ENCODE measurements around the gene CHTF18.

The CHTF18 gene

DNA sequence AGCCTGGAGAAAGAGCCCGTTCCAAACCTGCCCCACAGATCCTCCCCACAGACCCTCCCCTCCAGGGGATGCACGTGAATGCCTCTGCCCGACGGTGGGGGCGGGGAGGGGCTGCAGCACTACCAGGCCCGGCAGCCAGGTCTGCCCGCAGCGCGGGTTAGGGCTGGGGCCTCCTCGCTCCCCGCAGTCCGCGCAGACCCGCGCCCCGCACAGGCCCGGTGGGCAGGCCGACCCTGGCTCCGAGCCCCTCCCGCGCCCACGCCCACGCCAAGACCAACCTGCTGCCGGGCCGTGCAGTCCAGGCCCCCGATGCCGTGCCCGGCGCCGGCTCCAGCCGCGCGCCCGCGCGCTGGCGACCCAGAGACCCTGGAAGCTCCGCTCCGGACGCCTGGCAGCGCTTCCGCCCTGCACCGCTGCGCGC is 432 bp upstream of the CHTF18 start, which contains the start of gene RPUSD1:
RPUSD1 (minus strand) TSS at position 404 of the 421 bp plus-strand sequence. CDS start 644 bp downstream, outside the sequence.
- DNase-seq (ENCODE audit: low read depth), result no peak
- TF ChIP-seq, protein P1, sequence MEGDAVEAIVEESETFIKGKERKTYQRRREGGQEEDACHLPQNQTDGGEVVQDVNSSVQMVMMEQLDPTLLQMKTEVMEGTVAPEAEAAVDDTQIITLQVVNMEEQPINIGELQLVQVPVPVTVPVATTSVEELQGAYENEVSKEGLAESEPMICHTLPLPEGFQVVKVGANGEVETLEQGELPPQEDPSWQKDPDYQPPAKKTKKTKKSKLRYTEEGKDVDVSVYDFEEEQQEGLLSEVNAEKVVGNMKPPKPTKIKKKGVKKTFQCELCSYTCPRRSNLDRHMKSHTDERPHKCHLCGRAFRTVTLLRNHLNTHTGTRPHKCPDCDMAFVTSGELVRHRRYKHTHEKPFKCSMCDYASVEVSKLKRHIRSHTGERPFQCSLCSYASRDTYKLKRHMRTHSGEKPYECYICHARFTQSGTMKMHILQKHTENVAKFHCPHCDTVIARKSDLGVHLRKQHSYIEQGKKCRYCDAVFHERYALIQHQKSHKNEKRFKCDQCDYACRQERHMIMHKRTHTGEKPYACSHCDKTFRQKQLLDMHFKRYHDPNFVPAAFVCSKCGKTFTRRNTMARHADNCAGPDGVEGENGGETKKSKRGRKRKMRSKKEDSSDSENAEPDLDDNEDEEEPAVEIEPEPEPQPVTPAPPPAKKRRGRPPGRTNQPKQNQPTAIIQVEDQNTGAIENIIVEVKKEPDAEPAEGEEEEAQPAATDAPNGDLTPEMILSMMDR (IDR thresholded peaks at IDR 0.05; ENCODE audit: control insufficient read depth, extremely low read depth, insufficient read depth), result no peak
- peak within 1 kb of the TSS; percentile 97 for H3K4me3 ChIP-seq (ENCODE audit: low read depth, low read length)

DNA sequence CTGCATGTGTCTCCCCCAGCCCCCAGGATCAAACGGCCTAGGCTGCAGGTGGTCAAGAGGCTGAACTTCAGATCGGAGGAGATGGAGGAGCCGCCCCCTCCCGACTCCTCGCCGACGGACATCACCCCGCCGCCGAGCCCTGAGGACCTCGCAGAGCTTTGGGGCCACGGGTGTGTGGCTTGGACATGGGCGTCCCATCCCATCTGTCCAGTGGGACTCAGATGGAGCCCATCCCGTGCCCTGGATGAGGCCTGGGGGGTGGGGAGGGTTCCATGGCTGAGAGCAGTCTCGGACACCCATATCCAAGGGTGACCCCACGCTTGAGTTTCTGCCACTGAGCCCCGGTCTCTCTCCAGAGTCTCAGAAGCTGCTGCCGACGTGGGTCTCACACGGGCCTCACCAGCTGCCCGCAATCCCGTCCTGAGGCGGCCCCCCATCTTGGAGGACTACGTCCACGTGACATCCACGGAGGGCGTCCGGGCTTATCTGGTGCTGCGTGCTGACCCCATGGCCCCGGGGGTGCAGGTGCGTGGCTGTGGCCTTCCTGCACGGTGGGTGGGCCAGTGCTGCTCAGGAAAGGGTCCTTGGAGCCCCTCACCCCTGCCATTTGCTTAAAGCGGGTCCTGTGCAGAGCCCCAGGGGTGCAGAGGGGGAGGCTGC is 901 bp downstream of the CHTF18 start:
- peak overlapping the region; percentile 89 for H3K4me3 ChIP-seq (ENCODE audit: low read depth, low read length)
- DNase-seq (ENCODE audit: low read depth), result no peak
- TF ChIP-seq, protein P1 (IDR thresholded peaks at IDR 0.05; ENCODE audit: control insufficient read depth, extremely low read depth, insufficient read depth), result no peak

DNA sequence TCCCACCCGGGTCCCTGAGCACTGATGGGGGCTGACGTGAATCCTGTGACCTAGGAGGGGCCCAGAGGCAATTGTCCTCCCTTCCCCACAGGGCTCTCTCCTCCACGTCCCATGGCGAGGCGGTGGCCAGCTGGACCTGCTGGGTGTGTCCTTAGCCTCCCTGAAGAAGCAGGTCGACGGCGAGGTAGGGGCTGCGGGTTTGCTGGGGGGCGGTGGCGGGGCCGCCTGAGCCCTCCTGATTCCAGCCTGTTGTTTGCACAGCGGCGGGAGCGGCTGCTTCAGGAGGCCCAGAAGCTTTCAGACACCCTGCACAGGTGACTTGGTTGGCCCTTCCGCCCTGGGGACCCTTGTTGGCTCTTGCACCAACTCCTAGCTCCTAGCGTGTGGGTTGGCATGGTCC is 1.7 kb downstream of the CHTF18 start:
- no peak overlapping the region for H3K4me3 ChIP-seq (ENCODE audit: low read depth, low read length)
- TF ChIP-seq, protein P1 (IDR thresholded peaks at IDR 0.05; ENCODE audit: control insufficient read depth, extremely low read depth, insufficient read depth), result no peak
- no peak for DNase-seq (ENCODE audit: low read depth)

DNA sequence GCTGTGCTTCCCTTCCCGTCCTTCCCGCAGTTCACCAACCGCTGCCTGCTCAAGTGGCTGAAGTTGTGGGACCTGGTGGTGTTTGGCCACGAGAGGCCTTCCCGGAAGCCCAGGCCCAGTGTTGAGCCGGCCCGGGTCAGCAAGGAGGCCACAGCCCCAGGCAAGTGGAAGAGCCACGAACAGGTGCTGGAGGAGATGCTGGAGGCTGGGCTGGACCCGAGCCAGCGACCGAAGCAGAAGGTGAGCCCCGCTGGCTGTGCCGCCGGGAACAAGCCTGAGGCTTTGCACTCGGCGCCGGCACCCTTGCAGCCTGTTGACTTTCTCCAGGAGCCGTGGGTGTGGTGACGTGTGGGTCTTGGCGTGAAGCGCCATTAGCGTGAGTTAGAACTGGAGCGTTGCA is 2.7 kb downstream of the CHTF18 start:
- DNase-seq (ENCODE audit: low read depth), result no peak
- TF ChIP-seq, protein P1 (IDR thresholded peaks at IDR 0.05; ENCODE audit: control insufficient read depth, extremely low read depth, insufficient read depth), result no peak
- H3K4me3 ChIP-seq (ENCODE audit: low read depth, low read length), result no peak overlapping the region

DNA sequence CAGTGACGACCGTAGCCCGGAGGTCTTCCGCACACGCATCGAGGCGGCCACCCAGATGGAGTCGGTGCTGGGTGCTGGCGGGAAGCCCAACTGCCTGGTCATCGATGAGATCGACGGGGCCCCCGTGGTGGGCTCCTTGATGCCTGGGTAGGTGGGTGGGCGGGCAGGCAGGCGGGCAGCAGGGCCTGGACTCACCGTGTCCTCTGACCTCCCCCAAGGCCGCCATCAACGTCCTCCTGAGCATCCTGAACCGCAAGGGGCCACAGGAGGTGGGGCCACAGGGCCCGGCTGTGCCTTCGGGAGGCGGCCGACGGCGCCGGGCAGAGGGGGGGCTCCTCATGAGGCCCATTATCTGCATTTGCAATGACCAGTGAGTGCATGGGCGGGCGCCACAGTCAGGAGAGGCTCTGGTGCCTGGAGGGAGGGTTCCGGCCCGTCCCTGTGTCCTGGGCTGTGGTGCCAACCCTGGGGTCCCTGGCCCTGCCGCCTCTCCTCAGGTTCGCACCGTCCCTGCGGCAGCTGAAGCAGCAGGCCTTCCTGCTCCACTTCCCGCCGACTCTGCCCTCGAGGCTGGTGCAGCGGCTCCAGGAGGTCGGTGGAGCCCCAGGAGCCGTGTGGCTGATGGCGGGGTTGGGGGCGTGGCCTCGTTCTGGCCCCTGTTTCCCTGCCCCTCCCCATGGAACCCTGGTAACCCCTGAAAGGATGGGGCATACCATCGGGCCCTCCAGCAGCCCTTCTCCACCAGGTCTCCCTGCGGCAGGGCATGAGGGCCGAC is 4.0 kb downstream of the CHTF18 start:
- H3K4me3 ChIP-seq (ENCODE audit: low read depth, low read length), result no peak overlapping the region
- DNase-seq (ENCODE audit: low read depth), result no peak
- TF ChIP-seq, protein P1 (IDR thresholded peaks at IDR 0.05; ENCODE audit: control insufficient read depth, extremely low read depth, insufficient read depth), result no peak

DNA sequence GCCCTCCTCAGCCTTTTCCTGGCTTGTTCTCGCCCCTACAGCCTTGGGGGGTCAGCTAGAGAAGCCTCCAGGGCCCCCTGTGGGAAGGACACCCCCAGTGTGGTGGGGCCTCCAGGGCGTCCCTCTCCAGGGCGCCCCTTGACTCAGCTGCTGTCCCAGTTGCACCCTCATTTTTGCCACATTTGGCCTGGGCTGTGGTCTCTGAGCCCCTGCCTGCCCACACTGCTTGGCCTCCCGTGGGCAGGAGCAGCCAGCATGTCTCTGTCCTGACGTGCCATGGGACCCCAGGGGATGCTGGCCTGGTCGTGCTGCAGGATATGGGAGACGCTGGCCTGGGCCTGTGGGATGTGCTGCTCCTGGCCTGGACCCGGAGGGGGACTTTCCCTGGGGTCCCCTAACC is 5.0 kb downstream of the CHTF18 start:
- no peak overlapping the region for H3K4me3 ChIP-seq (ENCODE audit: low read depth, low read length)
- no peak for DNase-seq (ENCODE audit: low read depth)
- TF ChIP-seq, protein P1 (IDR thresholded peaks at IDR 0.05; ENCODE audit: control insufficient read depth, extremely low read depth, insufficient read depth), result no peak

Measured in LNCaP clone FGC (cell line).